Forelimb muscle (tissue), 1 donor: ENCODE measurements around the gene MT1X. TPM values are rescaled to one million over a fixed set of nuclear protein-coding genes. Genes with fewer than 3 reads are reported as not detected.

Experiments
- DNase-seq: peaks from one replicate; pipeline ENCODE4 v3.0.0-alpha.2; 2013; ENCODE audit warnings: low read depth
- polyA plus RNA-seq: library from polyadenylated mRNA; unstranded; fragments of 120-200 nt; gene quantifications from one replicate; pipeline ENCODE4 v1.2.1, GENCODE V29; 2013; ENCODE audit not compliant: insufficient read length

The MT1X gene
- 10.3 TPM for polyA plus RNA-seq

DNA sequence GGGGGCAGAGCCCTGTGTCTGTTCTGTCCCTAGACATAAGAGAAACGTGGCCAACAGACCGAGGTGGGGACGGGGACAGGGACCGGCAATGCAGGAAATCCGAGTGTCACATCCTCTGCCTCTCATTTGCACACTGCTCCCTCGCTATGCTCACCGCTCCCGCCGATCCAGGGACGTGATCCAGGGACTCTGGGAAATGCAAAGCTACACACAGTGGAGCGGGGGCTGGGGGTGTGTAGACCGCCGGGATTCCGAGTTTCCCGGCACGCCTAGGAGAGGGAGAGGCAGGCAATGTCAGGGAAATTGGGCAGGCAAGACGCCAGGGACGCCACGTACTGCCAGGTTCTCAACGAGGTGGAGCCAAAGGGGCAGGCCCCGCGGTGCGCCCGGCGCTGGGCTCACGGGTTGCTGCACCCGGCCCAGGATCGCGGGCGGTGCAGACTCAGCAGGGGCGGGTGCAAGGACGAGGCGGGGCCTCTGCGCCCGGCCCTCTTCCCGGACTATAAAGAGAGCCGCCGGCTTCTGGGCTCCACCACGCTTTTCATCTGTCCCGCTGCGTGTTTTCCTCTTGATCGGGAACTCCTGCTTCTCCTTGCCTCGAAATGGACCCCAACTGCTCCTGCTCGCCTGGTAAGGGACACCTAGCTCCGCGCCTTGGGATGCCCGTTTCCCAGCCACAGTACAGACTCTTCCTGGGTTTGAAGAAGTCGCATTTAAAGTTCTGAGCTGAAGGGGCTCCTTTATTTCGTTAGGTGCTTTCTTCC is at the start of gene MT1X:
MT1X (plus strand) TSS at position 532 of the 764 bp plus-strand sequence; CDS start at position 603, 71 bp downstream.
- peak; percentile 47 for DNase-seq

DNA sequence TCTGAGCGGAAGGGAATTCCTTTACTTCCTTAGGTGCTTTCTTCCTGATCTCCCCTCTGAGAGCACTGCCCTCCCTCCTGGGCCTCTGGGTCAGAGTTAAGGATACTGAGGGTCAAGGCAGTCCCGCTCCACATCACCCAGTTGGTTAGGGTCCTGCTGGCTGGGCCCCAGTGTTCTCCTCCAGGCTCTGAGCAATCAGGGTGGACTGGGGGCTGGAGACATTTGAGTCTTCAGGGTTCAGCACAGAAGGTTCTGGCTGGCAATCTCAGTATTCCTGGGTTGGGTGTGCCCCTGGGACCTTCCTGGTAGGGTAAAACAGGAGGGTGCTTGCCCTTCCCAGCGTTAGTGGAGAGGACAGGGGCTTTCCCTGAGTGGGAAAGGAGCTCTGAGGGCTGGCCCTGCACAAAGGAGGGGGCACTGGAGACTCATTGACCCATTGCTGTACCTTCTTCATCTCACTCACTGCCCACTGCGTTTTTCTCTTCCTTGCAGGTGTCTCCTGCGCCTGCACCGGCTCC is 49.4 kb upstream of the MT1X start:
- DNase-seq: no peak

DNA sequence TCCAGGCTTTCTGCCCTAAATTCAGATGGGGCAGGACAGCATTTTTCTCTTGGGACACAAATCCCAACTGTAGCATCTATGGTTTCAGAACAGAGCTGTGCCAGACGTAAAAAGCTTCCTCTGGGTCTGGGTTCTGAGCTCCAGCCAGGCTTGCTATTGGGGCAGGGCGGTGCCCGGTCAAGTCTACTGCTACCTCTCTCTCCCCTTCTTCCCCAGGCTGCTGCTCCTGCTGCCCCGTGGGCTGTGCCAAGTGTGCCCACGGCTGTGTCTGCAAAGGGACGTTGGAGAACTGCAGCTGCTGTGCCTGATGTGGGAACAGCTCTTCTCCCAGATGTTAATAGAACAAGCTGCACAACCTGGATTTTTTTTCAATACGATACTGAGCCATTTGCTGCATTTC is 48.7 kb upstream of the MT1X start:
- no peak for DNase-seq

GRCh38 chr16:56634715-56635440 is 47.4 kb upstream of the MT1X start:
- no peak for DNase-seq

GRCh38 chr16:56635441-56635967 is 46.8 kb upstream of the MT1X start:
- no peak for DNase-seq

- no peak for DNase-seq
Measured at GRCh38 chr16:56636616-56637413, 45.5 kb upstream of the MT1X start.

DNA sequence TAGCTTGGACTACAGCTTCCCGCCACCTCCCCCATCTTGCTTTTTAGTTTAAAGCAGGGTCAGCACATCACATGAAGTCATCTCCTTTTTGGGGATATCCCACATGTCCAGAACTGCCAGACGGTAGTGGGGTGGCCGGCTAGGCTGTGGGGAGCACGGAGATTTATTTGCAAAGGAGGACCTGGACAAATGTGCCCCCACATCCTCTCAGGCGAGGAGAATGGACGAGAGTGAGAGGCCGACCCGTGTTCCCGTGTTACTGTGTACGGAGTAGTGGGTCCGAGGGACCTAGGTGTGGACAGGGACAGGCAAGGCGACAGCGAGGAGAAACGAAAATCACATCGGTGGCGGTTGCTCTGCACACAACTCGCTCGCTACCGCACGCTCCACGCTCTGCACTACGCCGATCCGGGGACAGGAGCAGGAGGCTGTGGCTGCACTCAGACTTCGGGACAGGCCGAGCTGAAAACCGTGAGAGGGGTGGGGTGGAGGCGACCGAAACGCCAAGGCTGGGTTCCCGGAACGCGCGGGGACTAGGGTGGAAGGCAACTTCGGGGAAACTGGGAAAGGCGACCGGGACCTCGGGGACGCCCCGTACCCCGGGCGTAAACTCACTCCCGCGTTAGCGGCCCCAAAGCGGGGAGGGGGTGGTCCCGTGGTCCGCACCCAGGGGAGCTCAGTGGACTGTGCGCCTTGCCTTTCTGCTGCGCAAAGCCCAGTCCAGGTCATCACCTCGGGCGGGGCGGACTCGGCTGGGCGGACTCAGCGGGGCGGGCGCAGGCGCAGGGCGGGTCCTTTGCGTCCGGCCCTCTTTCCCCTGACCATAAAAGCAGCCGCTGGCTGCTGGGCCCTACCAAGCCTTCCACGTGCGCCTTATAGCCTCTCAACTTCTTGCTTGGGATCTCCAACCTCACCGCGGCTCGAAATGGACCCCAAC is 44.2 kb upstream of the MT1X start, which contains the start of gene MT1A:
MT1A (plus strand) TSS at position 853 of the 937 bp plus-strand sequence; CDS start at position 926, 73 bp downstream.
- no peak for DNase-seq

- DNase-seq: no peak
Measured at GRCh38 chr16:56639045-56639444, 43.2 kb upstream of the MT1X start.

DNA sequence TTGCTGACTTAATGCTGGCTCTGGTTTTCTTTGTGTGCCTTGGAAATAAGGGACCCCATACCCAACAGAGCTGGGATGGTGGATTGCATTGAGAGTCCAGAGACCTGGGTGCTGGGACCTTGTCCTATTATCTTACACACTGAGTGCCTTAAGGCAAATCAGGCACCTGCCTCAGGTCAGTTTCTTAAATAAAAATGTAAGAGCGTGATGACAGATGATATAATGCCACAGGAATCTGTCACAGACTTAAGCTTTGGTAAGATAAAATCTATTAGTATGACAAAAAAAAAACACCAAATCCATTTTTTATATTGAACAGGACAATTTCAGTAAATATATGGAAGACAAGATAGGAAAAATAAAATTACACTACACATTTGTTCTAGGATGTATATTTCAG is 42.2 kb upstream of the MT1X start:
- DNase-seq: no peak

DNA sequence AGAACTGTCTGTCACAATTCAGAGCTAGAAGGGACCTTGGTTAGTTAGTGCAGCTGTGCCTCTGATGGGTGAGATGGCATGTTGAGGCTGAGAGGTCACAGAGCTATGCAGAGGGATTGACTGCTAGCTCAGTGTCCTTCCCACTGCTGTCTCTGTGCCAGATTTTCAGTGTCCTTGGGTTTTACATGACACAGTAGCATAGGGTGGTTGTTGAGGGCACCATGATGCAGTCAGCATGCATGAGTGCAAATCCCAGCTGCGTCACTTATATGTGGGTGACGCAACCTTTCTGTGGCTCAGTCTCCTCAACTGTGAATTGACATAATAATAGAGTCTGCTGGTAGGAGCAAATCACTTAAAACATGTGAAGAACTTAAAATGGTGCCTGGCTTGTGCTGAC is 41.1 kb upstream of the MT1X start:
- no peak for DNase-seq

- DNase-seq: no peak
Measured at GRCh38 chr16:56643080-56643778, 39.0 kb upstream of the MT1X start.

DNA sequence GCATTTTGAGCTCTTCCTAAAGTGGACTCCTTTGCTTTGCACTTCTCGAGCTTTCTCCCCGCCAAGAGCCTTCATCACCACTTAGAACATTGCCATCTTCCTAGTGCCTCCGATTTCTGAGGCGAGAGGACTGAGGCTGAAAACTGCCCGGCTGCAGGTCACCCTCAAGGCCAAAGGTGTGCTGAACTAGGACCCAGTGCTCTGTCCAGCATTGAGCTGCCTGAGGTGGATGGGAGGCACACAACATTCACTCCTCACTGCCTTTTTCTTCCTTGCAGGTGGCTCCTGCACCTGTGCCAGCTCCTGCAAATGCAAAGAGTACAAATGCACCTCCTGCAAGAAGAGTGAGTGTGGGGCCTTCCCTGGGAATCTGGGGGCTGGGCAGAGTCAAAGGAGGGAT is 38.4 kb upstream of the MT1X start:
- DNase-seq: no peak

DNA sequence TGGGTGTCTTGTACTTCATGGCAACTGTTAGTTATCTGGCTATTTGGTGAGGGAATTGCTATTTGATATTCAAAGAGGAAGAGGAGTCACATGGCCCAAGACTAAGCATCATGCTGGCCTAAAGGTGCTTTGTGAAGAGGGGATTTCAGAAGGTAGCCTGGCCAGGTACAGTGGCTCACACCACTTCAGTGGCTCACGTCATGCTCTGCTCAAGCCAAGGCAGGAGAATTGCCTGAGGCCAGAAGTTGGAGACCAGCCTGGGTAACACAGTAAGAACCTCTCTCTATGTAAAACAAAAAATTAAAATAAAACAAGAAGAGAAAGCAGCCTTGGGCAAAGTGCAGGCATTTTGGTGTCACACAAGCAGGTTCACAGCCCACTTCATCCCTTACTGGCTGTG is 37.0 kb upstream of the MT1X start:
- DNase-seq: no peak

GRCh38 chr16:56645838-56646237 is 36.4 kb upstream of the MT1X start:
- DNase-seq: no peak

DNA sequence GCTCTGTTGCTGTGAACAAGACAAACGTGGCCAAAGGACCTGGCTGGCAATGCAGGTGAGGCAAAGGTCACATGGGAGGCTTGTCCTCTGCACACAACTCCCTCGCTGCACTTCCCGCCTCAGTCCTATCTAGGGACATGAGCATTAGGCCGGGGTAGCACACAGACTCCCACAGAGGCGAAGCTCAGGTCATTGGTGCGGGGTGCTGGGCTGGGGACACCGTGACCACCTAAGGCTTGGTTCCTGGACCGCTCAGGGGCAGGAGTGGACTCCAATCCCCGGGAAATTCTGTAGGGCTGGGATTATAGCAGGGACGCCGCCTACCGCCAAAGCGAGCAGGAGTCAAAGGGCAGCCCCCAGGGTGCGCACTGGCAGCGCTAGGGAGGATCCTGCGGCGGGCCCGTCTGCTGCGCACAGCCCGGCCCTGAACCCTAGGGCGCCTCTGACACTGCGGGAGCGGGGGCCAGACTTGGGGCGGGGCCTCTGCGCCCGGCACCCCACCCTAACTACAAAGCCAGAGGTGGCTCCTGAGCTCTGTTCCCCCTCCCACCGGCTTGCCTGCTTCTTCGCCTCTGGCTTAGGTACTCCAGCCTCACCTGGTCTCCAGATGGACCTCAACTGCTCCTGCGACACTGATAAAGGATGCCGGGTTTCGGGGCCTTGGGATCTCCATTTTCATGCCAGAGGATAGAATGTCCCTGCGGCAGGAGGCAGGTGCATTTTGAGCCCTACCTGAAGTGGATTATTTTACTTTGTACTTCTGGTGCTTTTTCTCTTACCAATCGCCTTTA is 34.4 kb upstream of the MT1X start:
- no peak for DNase-seq

DNA sequence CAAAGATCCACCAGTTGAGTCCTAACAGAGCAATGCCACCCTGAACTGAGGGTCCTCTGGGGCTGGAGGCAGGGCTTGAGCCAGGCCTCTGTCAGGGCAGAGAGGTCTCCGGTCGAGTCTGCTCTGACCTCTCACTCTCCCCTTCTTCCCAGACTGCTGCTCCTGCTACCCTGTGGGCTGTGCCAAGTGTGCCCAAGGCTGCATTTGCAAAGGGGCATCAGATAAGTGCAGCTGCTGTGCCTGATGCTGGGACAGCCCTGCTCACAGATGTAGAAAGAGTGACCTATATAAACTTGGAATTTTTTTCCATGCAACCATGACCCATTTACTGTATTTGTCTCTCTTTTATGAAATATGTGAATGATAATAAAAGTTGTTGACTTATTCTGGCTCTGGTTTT is 33.0 kb upstream of the MT1X start:
- no peak for DNase-seq

DNA sequence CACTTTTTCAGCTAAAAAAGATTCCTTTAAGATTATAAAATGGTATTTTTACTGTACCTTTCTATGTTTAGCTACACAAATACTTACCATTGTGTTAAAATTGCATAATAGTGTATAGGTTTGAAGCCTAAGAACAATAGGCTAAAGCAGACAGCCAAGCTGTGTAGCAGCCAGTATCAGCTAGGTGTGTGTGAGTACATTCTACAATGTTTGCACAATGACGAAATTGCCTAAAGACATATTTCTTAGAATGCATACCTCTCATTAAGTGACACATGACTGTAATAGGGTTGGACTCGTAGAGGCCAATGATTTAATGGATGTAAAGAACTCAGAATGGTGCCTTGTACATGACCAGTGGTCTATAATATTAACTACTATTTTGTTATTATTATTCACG is 32.5 kb upstream of the MT1X start:
- no peak for DNase-seq

DNA sequence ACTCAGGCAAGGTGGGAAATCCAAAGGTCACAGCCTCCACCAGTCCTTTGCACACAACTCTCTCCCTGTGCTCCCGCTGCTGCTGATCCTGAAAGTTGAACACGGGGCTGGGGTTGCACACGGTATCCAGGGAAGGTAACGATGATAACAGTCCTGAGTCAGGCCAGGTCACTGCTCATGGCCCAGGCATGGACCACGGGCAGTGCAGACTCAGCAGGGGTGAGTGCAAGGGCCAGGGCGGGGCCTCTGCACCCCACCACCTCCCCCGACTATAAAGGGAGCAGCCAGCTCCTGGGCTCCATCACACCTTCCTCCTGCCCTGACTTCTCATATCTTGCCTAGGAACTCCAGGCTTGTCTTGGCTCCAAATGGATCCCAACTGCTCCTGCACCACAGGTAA is 30.7 kb upstream of the MT1X start, which contains the start of gene MT1B:
MT1B (plus strand) TSS at position 301 of the 400 bp plus-strand sequence; CDS start at position 369, 68 bp downstream.
- DNase-seq: no peak

- no peak for DNase-seq
Measured at GRCh38 chr16:56652600-56652999, 29.7 kb upstream of the MT1X start.
